HL-60 (cell line): ENCODE measurements around the gene CNTNAP2.

Source experiments
- DNase-seq, 2 experiments: peaks; one replicate each; pipeline ENCODE4 v3.0.0-alpha.2; 2010 to 2020; ENCODE audit warnings: low read depth in 1 of 2, low spot score in 1 of 2
- H3K27ac ChIP-seq: fragments of 250-450 bp; sonication (Bioruptor Pico); replicated peaks from 2 replicates; pipeline ENCODE4 v1.5.1; 2020; ENCODE audit warnings: mild to moderate bottlenecking, moderate library complexity
- H3K27me3 ChIP-seq: fragments of 250-450 bp; sonication (Bioruptor Pico); 2 replicates; pipeline ENCODE4 v1.5.1; 2021; ENCODE audit warnings: mild to moderate bottlenecking, moderate library complexity; ENCODE audit not compliant: insufficient read depth, poor library complexity, severe bottlenecking
- H3K4me3 ChIP-seq: replicated peaks from 2 replicates; pipeline ENCODE4 v1.5.1; 2011; ENCODE audit warnings: mild to moderate bottlenecking, control low read depth, low read length; ENCODE audit not compliant: insufficient read depth
- CTCF ChIP-seq: IDR thresholded peaks from one replicate; pipeline ENCODE4 v1.5.1; 2011; ENCODE audit warnings: low read length, control low read depth, inconsistent platforms; ENCODE audit not compliant: insufficient read depth
- GABPA ChIP-seq: IDR thresholded peaks from 2 replicates; pipeline ENCODE4 v1.6.1; 2012; ENCODE audit warnings: low read depth
- POLR2AphosphoS5 ChIP-seq: IDR thresholded peaks from 2 replicates; pipeline ENCODE4 v1.6.1; 2012; ENCODE audit warnings: low read depth
- SPI1 ChIP-seq: IDR thresholded peaks from 2 replicates; pipeline ENCODE4 v1.6.1; 2012; ENCODE audit warnings: low read depth, mild to moderate bottlenecking, borderline replicate concordance
- TF ChIP-seq, protein P1 (sequence below): IDR thresholded peaks from 2 replicates; pipeline ENCODE4 v1.6.1; 2012; ENCODE audit warnings: low read depth; ENCODE audit not compliant: insufficient replicate concordance

CNTNAP2 gene

GRCh38 chr7:148201992-148202391 lies 2085.4 kb downstream of the CNTNAP2 start:
- no peak for TF ChIP-seq SPI1
- TF ChIP-seq, protein P1, sequence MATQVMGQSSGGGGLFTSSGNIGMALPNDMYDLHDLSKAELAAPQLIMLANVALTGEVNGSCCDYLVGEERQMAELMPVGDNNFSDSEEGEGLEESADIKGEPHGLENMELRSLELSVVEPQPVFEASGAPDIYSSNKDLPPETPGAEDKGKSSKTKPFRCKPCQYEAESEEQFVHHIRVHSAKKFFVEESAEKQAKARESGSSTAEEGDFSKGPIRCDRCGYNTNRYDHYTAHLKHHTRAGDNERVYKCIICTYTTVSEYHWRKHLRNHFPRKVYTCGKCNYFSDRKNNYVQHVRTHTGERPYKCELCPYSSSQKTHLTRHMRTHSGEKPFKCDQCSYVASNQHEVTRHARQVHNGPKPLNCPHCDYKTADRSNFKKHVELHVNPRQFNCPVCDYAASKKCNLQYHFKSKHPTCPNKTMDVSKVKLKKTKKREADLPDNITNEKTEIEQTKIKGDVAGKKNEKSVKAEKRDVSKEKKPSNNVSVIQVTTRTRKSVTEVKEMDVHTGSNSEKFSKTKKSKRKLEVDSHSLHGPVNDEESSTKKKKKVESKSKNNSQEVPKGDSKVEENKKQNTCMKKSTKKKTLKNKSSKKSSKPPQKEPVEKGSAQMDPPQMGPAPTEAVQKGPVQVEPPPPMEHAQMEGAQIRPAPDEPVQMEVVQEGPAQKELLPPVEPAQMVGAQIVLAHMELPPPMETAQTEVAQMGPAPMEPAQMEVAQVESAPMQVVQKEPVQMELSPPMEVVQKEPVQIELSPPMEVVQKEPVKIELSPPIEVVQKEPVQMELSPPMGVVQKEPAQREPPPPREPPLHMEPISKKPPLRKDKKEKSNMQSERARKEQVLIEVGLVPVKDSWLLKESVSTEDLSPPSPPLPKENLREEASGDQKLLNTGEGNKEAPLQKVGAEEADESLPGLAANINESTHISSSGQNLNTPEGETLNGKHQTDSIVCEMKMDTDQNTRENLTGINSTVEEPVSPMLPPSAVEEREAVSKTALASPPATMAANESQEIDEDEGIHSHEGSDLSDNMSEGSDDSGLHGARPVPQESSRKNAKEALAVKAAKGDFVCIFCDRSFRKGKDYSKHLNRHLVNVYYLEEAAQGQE, result no peak
- TF ChIP-seq POLR2AphosphoS5, result no peak
- TF ChIP-seq GABPA, result no peak
- no peak for TF ChIP-seq CTCF
- Histone ChIP-seq H3K27me3 (no peaks in the 10 kb centered on the region), H3K4me3 (no peak overlapping the region), H3K27ac (no peak overlapping the region)
- no peak for DNase-seq

GRCh38 chr7:148204639-148205304 lies 2088.2 kb downstream of the CNTNAP2 start:
- no peak overlapping the region for H3K27ac ChIP-seq
- H3K4me3 ChIP-seq, result no peak overlapping the region
- TF ChIP-seq CTCF (no peak), POLR2AphosphoS5 (no peak)
- TF ChIP-seq, protein P1, result no peak
- DNase-seq, result no peak
- H3K27me3 ChIP-seq, result no peaks in the 10 kb centered on the region

DNA sequence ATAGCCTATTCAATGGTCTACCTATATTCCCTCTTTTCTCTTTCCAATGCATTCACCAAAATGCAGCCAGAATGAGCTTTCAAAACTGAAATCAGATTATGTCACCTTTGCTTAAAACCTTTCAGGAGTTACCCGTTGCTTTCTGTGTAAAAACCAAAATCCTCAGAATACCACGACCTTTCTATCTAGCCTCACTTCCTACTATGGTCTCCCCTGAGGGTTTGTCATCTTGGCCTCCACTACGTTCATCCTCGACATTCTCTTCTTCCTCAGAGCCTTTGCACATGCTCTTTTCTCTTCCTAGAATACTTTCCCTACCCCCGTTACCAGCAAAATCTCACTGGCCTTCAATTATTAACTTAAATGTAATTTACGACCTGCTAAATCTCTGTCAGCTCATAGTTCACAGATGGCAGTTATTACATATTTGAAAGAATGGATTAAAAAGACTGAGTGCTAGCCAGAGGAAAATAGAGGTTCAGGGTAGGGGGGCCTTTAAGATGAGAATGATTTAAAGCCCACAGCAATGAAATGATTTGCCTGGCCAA lies 2093.1 kb downstream of the CNTNAP2 start:
- no peak for DNase-seq
- TF ChIP-seq, protein P1, result no peak
- no peak for TF ChIP-seq POLR2AphosphoS5
- no peak for TF ChIP-seq SPI1
- no peak for TF ChIP-seq GABPA
- TF ChIP-seq CTCF, result no peak
- H3K27ac ChIP-seq, result no peak overlapping the region
- H3K4me3 ChIP-seq, result no peak overlapping the region
- no peaks in the 10 kb centered on the region for H3K27me3 ChIP-seq
